ENCODE data around the gene AADACL3.
"Not testable (repeated sequence)": the region's sequence is repeated elsewhere in the genome, so short reads cannot be mapped to it uniquely, and the experiment has no call there.

DNA sequence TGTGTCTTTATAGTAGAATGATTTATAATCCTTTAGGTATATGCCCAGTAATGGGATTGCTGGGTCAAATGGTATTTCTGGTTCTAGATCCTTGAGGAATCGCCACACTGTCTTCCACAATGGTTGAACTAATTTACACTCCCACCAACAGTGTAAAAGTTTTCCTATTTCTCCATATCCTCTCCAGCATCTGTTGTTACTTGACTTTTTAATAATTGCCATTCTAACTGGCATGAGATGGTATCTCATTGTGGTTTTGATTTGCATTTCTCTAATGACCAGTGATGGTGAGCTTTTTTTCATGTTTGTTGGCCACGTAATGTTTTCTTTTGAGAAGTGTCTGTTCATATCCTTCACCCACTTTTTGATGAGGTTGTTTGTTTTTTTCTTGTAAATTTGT, 15.2 kb downstream of the AADACL3 start:
- TF ChIP-seq EGR1 (IDR thresholded peaks at IDR 0.05; ENCODE audit: borderline replicate concordance in 1 of 2, low read depth in 2 of 2, low read length in 2 of 2); MEF2A (IDR thresholded peaks at IDR 0.05; ENCODE audit: insufficient read depth, low read depth, low read length); NFXL1 (IDR thresholded peaks at IDR 0.05; ENCODE audit: borderline replicate concordance); POLR2AphosphoS5 (IDR thresholded peaks at IDR 0.05; ENCODE audit: low read length); POLR2A (IDR thresholded peaks at IDR 0.05; ENCODE audit: low read depth, low read length); MTA3 (IDR thresholded peaks at IDR 0.05; ENCODE audit: borderline replicate concordance, low read length); RELA (IDR thresholded peaks at IDR 0.05; ENCODE audit: borderline replicate concordance, partially characterized antibody); ZNF207 (IDR thresholded peaks at IDR 0.05; ENCODE audit: borderline replicate concordance); DPF2 (IDR thresholded peaks at IDR 0.05); TCF12 (IDR thresholded peaks at IDR 0.05; ENCODE audit: low read depth, low read length): not testable (repeated sequence)
- TF ChIP-seq, protein P1, sequence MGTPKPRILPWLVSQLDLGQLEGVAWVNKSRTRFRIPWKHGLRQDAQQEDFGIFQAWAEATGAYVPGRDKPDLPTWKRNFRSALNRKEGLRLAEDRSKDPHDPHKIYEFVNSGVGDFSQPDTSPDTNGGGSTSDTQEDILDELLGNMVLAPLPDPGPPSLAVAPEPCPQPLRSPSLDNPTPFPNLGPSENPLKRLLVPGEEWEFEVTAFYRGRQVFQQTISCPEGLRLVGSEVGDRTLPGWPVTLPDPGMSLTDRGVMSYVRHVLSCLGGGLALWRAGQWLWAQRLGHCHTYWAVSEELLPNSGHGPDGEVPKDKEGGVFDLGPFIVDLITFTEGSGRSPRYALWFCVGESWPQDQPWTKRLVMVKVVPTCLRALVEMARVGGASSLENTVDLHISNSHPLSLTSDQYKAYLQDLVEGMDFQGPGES (IDR thresholded peaks at IDR 0.05), result not testable (repeated sequence)
- TF ChIP-seq, protein P2, sequence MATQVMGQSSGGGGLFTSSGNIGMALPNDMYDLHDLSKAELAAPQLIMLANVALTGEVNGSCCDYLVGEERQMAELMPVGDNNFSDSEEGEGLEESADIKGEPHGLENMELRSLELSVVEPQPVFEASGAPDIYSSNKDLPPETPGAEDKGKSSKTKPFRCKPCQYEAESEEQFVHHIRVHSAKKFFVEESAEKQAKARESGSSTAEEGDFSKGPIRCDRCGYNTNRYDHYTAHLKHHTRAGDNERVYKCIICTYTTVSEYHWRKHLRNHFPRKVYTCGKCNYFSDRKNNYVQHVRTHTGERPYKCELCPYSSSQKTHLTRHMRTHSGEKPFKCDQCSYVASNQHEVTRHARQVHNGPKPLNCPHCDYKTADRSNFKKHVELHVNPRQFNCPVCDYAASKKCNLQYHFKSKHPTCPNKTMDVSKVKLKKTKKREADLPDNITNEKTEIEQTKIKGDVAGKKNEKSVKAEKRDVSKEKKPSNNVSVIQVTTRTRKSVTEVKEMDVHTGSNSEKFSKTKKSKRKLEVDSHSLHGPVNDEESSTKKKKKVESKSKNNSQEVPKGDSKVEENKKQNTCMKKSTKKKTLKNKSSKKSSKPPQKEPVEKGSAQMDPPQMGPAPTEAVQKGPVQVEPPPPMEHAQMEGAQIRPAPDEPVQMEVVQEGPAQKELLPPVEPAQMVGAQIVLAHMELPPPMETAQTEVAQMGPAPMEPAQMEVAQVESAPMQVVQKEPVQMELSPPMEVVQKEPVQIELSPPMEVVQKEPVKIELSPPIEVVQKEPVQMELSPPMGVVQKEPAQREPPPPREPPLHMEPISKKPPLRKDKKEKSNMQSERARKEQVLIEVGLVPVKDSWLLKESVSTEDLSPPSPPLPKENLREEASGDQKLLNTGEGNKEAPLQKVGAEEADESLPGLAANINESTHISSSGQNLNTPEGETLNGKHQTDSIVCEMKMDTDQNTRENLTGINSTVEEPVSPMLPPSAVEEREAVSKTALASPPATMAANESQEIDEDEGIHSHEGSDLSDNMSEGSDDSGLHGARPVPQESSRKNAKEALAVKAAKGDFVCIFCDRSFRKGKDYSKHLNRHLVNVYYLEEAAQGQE (IDR thresholded peaks at IDR 0.05; ENCODE audit: low read depth, low read length), result not testable (repeated sequence)
- TF ChIP-seq, protein P3, sequence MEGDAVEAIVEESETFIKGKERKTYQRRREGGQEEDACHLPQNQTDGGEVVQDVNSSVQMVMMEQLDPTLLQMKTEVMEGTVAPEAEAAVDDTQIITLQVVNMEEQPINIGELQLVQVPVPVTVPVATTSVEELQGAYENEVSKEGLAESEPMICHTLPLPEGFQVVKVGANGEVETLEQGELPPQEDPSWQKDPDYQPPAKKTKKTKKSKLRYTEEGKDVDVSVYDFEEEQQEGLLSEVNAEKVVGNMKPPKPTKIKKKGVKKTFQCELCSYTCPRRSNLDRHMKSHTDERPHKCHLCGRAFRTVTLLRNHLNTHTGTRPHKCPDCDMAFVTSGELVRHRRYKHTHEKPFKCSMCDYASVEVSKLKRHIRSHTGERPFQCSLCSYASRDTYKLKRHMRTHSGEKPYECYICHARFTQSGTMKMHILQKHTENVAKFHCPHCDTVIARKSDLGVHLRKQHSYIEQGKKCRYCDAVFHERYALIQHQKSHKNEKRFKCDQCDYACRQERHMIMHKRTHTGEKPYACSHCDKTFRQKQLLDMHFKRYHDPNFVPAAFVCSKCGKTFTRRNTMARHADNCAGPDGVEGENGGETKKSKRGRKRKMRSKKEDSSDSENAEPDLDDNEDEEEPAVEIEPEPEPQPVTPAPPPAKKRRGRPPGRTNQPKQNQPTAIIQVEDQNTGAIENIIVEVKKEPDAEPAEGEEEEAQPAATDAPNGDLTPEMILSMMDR (IDR thresholded peaks at IDR 0.05 in 2 of 3, conservative IDR thresholded peaks at IDR 0.05 in 1 of 3; ENCODE audit: control insufficient read depth in 2 of 3, extremely low read depth in 1 of 3, insufficient read depth in 1 of 3, low read depth in 3 of 3, low read length in 3 of 3), result not testable (repeated sequence)

Data from GM12878 (cell line).